ENCODE data around the gene PSMA7.
"Not testable (repeated sequence)": the region's sequence is repeated elsewhere in the genome, so short reads cannot be mapped to it uniquely, and the experiment has no call there.

PSMA7 gene

GRCh38 chr20:62156592-62157386, 13.6 kb upstream of the PSMA7 start:
- DNase-seq (ENCODE audit: extremely low read depth in 1 of 2, low read depth in 1 of 2), result peak; percentile 42 to 63

- no peak for DNase-seq (ENCODE audit: extremely low read depth in 1 of 2, low read depth in 1 of 2)
These were observed 13.0 kb upstream of the PSMA7 start for GRCh38 chr20:62156254-62156556.

GRCh38 chr20:62155428-62156253, 12.4 kb upstream of the PSMA7 start:
- DNase-seq (ENCODE audit: extremely low read depth in 1 of 2, low read depth in 1 of 2), result no peak

- no peak for DNase-seq (ENCODE audit: extremely low read depth in 1 of 2, low read depth in 1 of 2)
These were observed 8.7 kb upstream of the PSMA7 start for GRCh38 chr20:62151835-62152364.

- no peak for DNase-seq (ENCODE audit: extremely low read depth in 1 of 2, low read depth in 1 of 2)
These were observed 8.0 kb upstream of the PSMA7 start for GRCh38 chr20:62151225-62151624.

- no peak for DNase-seq (ENCODE audit: extremely low read depth in 1 of 2, low read depth in 1 of 2)
These were observed 7.0 kb upstream of the PSMA7 start for GRCh38 chr20:62150310-62150575.

GRCh38 chr20:62149532-62150309, 6.5 kb upstream of the PSMA7 start:
- DNase-seq (ENCODE audit: extremely low read depth in 1 of 2, low read depth in 1 of 2), result no peak

- DNase-seq (ENCODE audit: extremely low read depth in 1 of 2, low read depth in 1 of 2), result no peak
These were observed 5.7 kb upstream of the PSMA7 start for GRCh38 chr20:62148908-62149314.

GRCh38 chr20:62148383-62148782, 5.2 kb upstream of the PSMA7 start:
- not testable (repeated sequence) for DNase-seq (ENCODE audit: extremely low read depth in 1 of 2, low read depth in 1 of 2)

- no peak for DNase-seq (ENCODE audit: extremely low read depth in 1 of 2, low read depth in 1 of 2)
These were observed 4.3 kb upstream of the PSMA7 start for GRCh38 chr20:62147528-62147927.

- no peak for DNase-seq (ENCODE audit: extremely low read depth in 1 of 2, low read depth in 1 of 2)
These were observed 3.9 kb upstream of the PSMA7 start for GRCh38 chr20:62147125-62147524.

GRCh38 chr20:62146019-62146755, 3.0 kb upstream of the PSMA7 start:
- no peak for DNase-seq (ENCODE audit: extremely low read depth in 1 of 2, low read depth in 1 of 2)

GRCh38 chr20:62145688-62146018, 2.5 kb upstream of the PSMA7 start:
- DNase-seq (ENCODE audit: extremely low read depth in 1 of 2, low read depth in 1 of 2), result no peak

GRCh38 chr20:62143957-62144825, 997 bp upstream of the PSMA7 start:
- DNase-seq (ENCODE audit: extremely low read depth in 1 of 2, low read depth in 1 of 2), result peak in 1 of 2 donors; percentile 27

GRCh38 chr20:62142252-62143080, 728 bp downstream of the PSMA7 start:
- no peak for DNase-seq (ENCODE audit: extremely low read depth in 1 of 2, low read depth in 1 of 2)

GRCh38 chr20:62141397-62142251, 1.6 kb downstream of the PSMA7 start:
- DNase-seq (ENCODE audit: extremely low read depth in 1 of 2, low read depth in 1 of 2), result no peak

GRCh38 chr20:62141043-62141396, 2.2 kb downstream of the PSMA7 start:
- DNase-seq (ENCODE audit: extremely low read depth in 1 of 2, low read depth in 1 of 2), result no peak

- DNase-seq (ENCODE audit: extremely low read depth in 1 of 2, low read depth in 1 of 2), result no peak
These were observed 3.6 kb downstream of the PSMA7 start for GRCh38 chr20:62139636-62140035.

Measured in activated CD8-positive, alpha-beta memory T cell treated with anti-CD3 and anti-CD28 coated beads for 1 hour (primary cell).